ENCODE measurements around the gene ARL4A. TPM values are rescaled to one million over a fixed set of nuclear protein-coding genes. Genes with fewer than 3 reads are reported as not detected.

The ARL4A gene
- total and polyA plus RNA-seq, 9 of the 15 experiments (the other 6 are each of a cell fraction or from before 2014, with no cell fraction given), result 118 to 688 (median 172) TPM

DNA sequence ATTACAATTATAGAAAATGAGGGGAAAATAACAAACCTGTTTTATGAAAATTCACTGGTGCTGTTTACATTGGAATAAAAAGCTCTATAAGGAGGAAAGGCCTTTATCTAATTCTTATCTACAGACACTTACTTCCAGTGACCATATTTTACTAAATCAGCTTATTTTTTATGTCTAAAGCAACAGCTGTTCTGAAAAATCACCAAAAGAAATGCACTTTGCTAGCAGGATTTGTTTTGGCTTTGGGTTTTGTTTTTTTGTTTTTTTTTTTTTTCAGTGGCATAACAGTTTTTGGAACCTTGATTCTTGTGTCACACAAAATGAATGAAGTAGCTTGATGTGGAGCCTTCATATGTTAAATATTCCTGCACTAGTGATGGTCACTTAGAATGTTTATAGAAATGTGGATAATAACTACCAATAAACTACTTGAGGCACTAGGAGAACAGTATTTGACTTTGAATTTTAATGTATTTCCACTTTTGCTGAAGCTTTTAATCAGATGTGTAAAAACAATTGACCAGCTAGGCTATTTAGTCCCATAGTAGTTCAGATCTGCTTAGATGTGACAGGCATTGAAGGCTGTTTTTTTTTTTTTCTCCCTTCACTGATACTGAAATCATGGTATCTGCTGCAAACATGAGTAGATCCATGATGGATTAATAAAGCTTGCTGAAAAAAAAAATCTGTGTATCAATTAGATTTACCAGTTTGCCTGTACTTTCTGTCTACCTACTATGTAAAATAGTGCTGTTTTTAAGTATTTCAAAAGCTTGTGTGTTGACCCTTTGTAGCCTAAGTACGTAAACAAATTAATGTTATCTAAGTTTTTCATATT lies 2.8 kb downstream of the ARL4A start (continued):
- TF ChIP-seq, protein P1, sequence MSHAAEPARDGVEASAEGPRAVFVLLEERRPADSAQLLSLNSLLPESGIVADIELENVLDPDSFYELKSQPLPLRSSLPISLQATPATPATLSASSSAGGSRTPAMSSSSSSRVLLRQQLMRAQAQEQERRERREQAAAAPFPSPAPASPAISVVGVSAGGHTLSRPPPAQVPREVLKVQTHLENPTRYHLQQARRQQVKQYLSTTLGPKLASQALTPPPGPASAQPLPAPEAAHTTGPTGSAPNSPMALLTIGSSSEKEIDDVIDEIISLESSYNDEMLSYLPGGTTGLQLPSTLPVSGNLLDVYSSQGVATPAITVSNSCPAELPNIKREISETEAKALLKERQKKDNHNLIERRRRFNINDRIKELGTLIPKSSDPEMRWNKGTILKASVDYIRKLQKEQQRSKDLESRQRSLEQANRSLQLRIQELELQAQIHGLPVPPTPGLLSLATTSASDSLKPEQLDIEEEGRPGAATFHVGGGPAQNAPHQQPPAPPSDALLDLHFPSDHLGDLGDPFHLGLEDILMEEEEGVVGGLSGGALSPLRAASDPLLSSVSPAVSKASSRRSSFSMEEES (CRISPR knock-in tag; IDR thresholded peaks at IDR 0.05), result no peak
- TF ChIP-seq BHLHE40 (IDR thresholded peaks at IDR 0.05; ENCODE audit: low read length), result no peak
- TF ChIP-seq, protein P2, sequence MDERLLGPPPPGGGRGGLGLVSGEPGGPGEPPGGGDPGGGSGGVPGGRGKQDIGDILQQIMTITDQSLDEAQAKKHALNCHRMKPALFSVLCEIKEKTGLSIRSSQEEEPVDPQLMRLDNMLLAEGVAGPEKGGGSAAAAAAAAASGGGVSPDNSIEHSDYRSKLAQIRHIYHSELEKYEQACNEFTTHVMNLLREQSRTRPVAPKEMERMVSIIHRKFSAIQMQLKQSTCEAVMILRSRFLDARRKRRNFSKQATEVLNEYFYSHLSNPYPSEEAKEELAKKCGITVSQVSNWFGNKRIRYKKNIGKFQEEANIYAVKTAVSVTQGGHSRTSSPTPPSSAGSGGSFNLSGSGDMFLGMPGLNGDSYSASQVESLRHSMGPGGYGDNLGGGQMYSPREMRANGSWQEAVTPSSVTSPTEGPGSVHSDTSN (CRISPR knock-in tag; IDR thresholded peaks at IDR 0.05; ENCODE audit: low read depth), result no peak
- TF ChIP-seq, protein P2 (tag; conservative IDR thresholded peaks at IDR 0.05; ENCODE audit: low read depth), result 0 out of 2 replicates have a peak, but pooled peaks have one; percentile 19
- no peak for TF ChIP-seq ZEB2 (IDR thresholded peaks at IDR 0.05)
- no peak for TF ChIP-seq NFIX (CRISPR knock-in tag; IDR thresholded peaks at IDR 0.05; ENCODE audit: low read depth)
- TF ChIP-seq ZNF699 (CRISPR knock-in tag; IDR thresholded peaks at IDR 0.05; ENCODE audit: insufficient replicate concordance), result no peak
- no peak for TF ChIP-seq DDX20 (tag; IDR thresholded peaks at IDR 0.05; ENCODE audit: low read depth)
- peak; percentile 30 for TF ChIP-seq CCNT2 (IDR thresholded peaks at IDR 0.05; ENCODE audit: borderline replicate concordance, extremely low read depth, insufficient read length, low read depth, low read length)
- TF ChIP-seq HMGN3 (IDR thresholded peaks at IDR 0.05; ENCODE audit: borderline replicate concordance, extremely low read depth, insufficient read length, low read depth, low read length), result no peak
- TF ChIP-seq ZNF146 (CRISPR knock-in tag; IDR thresholded peaks at IDR 0.05; ENCODE audit: unreplicated experiment), result no peak
- TF ChIP-seq, protein P3, sequence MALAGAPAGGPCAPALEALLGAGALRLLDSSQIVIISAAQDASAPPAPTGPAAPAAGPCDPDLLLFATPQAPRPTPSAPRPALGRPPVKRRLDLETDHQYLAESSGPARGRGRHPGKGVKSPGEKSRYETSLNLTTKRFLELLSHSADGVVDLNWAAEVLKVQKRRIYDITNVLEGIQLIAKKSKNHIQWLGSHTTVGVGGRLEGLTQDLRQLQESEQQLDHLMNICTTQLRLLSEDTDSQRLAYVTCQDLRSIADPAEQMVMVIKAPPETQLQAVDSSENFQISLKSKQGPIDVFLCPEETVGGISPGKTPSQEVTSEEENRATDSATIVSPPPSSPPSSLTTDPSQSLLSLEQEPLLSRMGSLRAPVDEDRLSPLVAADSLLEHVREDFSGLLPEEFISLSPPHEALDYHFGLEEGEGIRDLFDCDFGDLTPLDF (CRISPR knock-in tag; IDR thresholded peaks at IDR 0.05), result no peak
- TF ChIP-seq, protein P4, sequence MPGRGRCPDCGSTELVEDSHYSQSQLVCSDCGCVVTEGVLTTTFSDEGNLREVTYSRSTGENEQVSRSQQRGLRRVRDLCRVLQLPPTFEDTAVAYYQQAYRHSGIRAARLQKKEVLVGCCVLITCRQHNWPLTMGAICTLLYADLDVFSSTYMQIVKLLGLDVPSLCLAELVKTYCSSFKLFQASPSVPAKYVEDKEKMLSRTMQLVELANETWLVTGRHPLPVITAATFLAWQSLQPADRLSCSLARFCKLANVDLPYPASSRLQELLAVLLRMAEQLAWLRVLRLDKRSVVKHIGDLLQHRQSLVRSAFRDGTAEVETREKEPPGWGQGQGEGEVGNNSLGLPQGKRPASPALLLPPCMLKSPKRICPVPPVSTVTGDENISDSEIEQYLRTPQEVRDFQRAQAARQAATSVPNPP (IDR thresholded peaks at IDR 0.05; ENCODE audit: borderline replicate concordance, insufficient read depth, insufficient read length), result no peak
- TF ChIP-seq, protein P5, sequence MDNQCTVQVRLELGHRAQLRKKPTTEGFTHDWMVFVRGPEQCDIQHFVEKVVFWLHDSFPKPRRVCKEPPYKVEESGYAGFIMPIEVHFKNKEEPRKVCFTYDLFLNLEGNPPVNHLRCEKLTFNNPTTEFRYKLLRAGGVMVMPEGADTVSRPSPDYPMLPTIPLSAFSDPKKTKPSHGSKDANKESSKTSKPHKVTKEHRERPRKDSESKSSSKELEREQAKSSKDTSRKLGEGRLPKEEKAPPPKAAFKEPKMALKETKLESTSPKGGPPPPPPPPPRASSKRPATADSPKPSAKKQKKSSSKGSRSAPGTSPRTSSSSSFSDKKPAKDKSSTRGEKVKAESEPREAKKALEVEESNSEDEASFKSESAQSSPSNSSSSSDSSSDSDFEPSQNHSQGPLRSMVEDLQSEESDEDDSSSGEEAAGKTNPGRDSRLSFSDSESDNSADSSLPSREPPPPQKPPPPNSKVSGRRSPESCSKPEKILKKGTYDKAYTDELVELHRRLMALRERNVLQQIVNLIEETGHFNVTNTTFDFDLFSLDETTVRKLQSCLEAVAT (IDR thresholded peaks at IDR 0.05), result peak; percentile 91 to 93; a peak in 3 of 4 replicates
- no peak for TF ChIP-seq ARID1B (IDR thresholded peaks at IDR 0.05)
- peak; percentile 68 for TF ChIP-seq C11orf30 (IDR thresholded peaks at IDR 0.05; ENCODE audit: low read depth)
- TF ChIP-seq RFX1 (IDR thresholded peaks at IDR 0.05), result no peak
